NB4 (cell line): ENCODE results near the gene ABHD17A.

ENCODE experiments used
- DNase-seq: peaks from one replicate; pipeline ENCODE4 v3.0.0; 2010; ENCODE audit warnings: low read depth
- H3K4me3 ChIP-seq: one replicate; pipeline ENCODE4 v1.5.1; 2011; ENCODE audit warnings: mild to moderate bottlenecking, low read depth, low read length, moderate library complexity
- MAX ChIP-seq: IDR thresholded peaks from 2 replicates; pipeline ENCODE4 v1.6.1; 2011; ENCODE audit warnings: low read depth, low read length
- MYC ChIP-seq: IDR thresholded peaks from 2 replicates; pipeline ENCODE4 v1.6.1; 2011; ENCODE audit warnings: low read depth, low read length
- POLR2A ChIP-seq: IDR thresholded peaks from 2 replicates; pipeline ENCODE4 v1.6.1; 2011; ENCODE audit warnings: mild to moderate bottlenecking; ENCODE audit not compliant: insufficient read length; ENCODE audit errors: extremely low read depth
- TF ChIP-seq, protein P1 (sequence below): IDR thresholded peaks from one replicate; pipeline ENCODE4 v1.5.1; 2012; ENCODE audit warnings: low read depth, low read length

The ABHD17A gene

GRCh38 chr19:1830978-1831377, 54.3 kb downstream of the ABHD17A start:
- DNase-seq = no peak
- H3K4me3 ChIP-seq = no peak overlapping the region
- no peak for TF ChIP-seq MAX
- no peak for TF ChIP-seq MYC
- TF ChIP-seq, protein P1, sequence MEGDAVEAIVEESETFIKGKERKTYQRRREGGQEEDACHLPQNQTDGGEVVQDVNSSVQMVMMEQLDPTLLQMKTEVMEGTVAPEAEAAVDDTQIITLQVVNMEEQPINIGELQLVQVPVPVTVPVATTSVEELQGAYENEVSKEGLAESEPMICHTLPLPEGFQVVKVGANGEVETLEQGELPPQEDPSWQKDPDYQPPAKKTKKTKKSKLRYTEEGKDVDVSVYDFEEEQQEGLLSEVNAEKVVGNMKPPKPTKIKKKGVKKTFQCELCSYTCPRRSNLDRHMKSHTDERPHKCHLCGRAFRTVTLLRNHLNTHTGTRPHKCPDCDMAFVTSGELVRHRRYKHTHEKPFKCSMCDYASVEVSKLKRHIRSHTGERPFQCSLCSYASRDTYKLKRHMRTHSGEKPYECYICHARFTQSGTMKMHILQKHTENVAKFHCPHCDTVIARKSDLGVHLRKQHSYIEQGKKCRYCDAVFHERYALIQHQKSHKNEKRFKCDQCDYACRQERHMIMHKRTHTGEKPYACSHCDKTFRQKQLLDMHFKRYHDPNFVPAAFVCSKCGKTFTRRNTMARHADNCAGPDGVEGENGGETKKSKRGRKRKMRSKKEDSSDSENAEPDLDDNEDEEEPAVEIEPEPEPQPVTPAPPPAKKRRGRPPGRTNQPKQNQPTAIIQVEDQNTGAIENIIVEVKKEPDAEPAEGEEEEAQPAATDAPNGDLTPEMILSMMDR = no peak
- no peak for TF ChIP-seq POLR2A

- TF ChIP-seq, protein P1 = no peak
- TF ChIP-seq MYC (no peak), POLR2A (no peak), MAX (no peak)
- DNase-seq = no peak
- no peak overlapping the region for H3K4me3 ChIP-seq
These were observed 54.7 kb downstream of the ABHD17A start for GRCh38 chr19:1830568-1830967.

DNA sequence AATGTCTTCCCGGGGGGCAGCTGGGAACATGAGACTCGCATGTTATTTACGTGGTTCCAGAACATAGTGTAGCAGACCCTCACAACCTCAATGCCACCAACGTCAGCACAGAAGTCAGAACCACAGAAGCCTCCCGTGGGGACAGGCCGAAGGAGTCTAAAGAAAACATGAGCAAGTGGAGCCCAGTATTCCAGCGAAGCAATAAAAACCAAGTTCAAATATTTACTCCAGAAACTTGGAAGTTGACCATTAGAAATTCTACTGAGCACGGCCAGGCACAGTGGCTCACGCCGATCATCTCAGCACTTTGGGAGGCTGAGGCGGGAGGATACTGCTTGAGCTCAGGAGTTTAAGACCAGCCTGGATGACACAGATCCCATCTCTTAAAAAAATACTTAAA, 55.3 kb downstream of the ABHD17A start:
- no peak for DNase-seq
- H3K4me3 ChIP-seq = no peak overlapping the region
- TF ChIP-seq, protein P1 = no peak
- no peak for TF ChIP-seq POLR2A
- no peak for TF ChIP-seq MYC
- TF ChIP-seq MAX = no peak

DNA sequence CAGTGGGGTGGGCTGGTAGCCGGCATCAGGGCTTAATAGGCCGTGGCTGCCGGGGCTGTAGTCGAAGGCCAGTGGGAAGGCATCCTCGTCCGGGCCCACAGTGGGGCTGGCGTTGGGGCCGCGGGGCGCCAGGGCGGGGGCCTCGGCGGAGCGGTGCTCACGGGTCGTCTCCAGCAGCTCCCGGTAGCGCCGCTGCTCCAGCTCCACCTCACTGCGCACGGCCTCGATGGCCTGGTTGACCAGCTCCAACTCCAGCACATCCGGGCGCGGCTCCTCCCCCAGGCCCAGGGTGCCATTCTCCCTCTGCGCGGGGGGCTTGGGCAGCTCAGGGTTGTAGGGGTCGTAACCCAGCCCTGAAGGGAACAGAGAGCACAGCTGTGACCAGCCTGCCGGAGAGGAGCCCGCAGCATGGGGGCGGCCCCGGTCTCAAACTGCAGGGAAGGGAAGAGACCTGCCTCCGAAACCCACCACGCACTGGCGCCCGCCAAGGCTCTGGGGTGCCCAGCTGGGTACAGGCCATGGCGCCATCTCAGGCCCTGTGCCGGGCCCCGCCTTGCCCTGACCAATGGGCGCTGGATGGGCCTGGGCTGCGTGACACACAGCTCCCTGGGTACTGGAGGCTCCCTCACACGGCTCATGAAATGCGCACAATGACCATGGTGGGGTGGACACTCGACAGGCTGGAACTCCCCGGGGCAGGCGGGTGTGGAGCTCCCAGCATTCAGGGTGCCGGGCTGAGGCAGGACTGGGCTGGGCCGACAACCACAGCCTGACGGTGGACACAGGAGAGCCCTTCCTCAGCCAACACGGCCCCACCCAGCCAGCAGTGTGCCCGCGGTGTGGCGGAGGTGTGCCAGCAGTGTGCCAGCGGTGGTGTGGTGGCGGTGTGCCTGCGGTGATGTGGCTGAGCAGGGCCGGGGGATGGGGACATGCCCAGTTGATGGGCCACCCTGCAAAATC, 56.7 kb downstream of the ABHD17A start:
- TF ChIP-seq, protein P1 = no peak
- no peak for TF ChIP-seq MAX
- TF ChIP-seq MYC = no peak
- TF ChIP-seq POLR2A = no peak
- H3K4me3 ChIP-seq = no peak overlapping the region
- DNase-seq = no peak

- no peak overlapping the region for H3K4me3 ChIP-seq
- TF ChIP-seq MYC (no peak), MAX (no peak), POLR2A (no peak)
- TF ChIP-seq, protein P1 = no peak
- DNase-seq = no peak
These were observed 57.6 kb downstream of the ABHD17A start for GRCh38 chr19:1827566-1828278.
